ENCODE results near the gene SIGLEC5.
"Not testable (repeated sequence)": the region's sequence is repeated elsewhere in the genome, so short reads cannot be mapped to it uniquely, and the experiment has no call there.

- TF ChIP-seq MAX (IDR thresholded peaks at IDR 0.05); POLR2A (IDR thresholded peaks at IDR 0.05; ENCODE audit: control extremely low read depth in 1 of 2, low read depth in 2 of 2, low read length in 2 of 2); CTCF (IDR thresholded peaks at IDR 0.05; ENCODE audit: control extremely low read depth in 1 of 3, insufficient read depth in 1 of 3, low read depth in 1 of 3, low read length in 3 of 3); RFX5 (IDR thresholded peaks at IDR 0.05; ENCODE audit: borderline replicate concordance, low read depth, low read length); CREB1 (IDR thresholded peaks at IDR 0.05); SUZ12 (IDR thresholded peaks at IDR 0.05; ENCODE audit: low read length): not testable (repeated sequence)
Observed at GRCh38 chr19:51646730-51647129, 16.5 kb upstream of the SIGLEC5 start, which contains the start of gene SIGLEC14.
